ENCODE data around the gene BLACAT1. TPM values are rescaled to one million over a fixed set of nuclear protein-coding genes. Genes with fewer than 3 reads are reported as not detected.

Gene BLACAT1
- 0.05 and 0.07 TPM in 2 replicates for total RNA-seq

DNA sequence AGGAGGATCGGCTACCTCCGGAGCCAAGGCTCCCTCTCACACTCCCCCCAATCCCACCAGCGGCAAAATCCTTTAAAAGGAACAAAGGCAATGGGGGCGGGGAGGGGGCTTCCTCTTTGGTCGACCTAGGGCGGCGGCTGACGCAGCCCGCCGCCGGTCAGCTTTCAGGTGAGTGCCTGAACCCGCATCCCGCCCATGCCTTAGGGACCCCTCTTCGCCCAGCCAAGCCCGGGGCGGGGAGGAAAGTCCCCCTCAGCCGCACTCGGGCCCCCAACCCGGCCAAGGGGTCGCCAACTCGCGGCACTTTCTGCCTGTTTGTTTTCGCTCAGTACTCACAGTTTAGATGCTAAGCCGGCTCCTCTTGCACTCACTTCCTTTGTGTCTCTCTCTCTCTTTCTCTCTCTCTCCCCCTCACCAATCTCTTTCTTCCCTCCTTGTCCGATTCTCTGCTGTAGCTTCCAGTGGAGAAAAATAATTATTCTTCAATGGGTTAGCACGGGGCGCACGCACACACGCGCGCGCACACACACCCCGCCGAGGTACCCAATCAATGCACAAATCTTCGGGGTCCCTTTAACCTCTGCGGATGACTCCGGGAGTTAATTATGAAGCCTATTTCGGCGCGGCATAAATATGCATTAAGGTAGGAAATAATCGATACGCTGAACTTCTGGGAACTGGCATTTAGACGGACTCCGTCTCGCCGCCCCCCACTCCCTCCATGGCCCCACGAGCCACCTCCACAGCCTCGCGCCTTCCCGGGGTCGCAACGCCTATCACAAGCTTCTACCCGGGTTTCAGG lies at the start of gene BLACAT1:
Gene BLACAT1 (minus strand): TSS at position 465 of the 802 bp plus-strand sequence.

GRCh38 chr1:205504311-205505075 lies 48.6 kb upstream of the BLACAT1 start, which contains the start of gene CDK18:
CDK18 (plus strand) TSS chr1:205504669; CDS start chr1:205523168, 18,499 bp downstream.

DNA sequence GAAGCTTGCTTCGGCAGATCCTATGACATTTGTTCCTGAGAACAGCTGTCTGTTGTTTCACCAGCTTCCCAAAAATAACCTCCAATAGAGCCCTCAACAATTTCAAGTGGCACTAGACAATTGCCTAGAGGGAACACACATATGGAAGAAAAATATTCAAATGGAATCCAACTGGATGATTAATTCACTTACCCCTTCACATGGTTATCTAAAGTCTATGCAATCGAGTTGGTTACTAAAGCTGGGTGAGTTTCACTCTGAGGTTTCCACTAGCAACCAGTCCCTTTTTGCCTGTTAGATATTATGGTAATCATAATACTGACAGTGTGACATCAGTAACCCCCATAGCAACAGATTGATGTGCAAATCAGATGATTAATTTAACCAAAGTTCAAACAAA lies 34.0 kb downstream of the BLACAT1 start, which contains the start of gene LEMD1:
Gene LEMD1 (minus strand): TSS at position 259 of the 400 bp plus-strand sequence. CDS start 1,520 bp downstream, outside the sequence.

Other genes with a start within 250 kb of the BLACAT1 start
- gene DSTYK, start 244.3 kb downstream of the BLACAT1 start, total RNA-seq: 5.8 and 6.0 TPM in 2 replicates
- gene TMCC2, start 228.1 kb downstream of the BLACAT1 start, total RNA-seq: 2.3 and 4.7 TPM in 2 replicates
- gene NUAK2, start 134.3 kb downstream of the BLACAT1 start, total RNA-seq: 11.1 and 15.7 TPM in 2 replicates
- gene KLHDC8A, start 99.1 kb downstream of the BLACAT1 start, total RNA-seq: not detected in 2 replicates
- gene LEMD1, start 34.0 kb downstream of the BLACAT1 start, total RNA-seq: not detected in 2 replicates
- gene CDK18, start 48.6 kb upstream of the BLACAT1 start, total RNA-seq: 0.15 and 1.4 TPM in 2 replicates
- 18.9 and 20.1 TPM in 2 replicates for gene ELK4, start 176.0 kb upstream of the BLACAT1 start, total RNA-seq
- gene SLC45A3, start 224.5 kb upstream of the BLACAT1 start, total RNA-seq: 13.7 and 14.1 TPM in 2 replicates

Measured in mammary microvascular endothelial cell (primary cell).